ENCODE results near the gene KRTAP6-1.

KRTAP6-1 gene

GRCh38 chr21:30613836-30614235, at the start of gene KRTAP6-1:
TSS of gene KRTAP6-1 (minus strand) at chr21:30613930. CDS start at chr21:30613904, 26 bp downstream.
- no peak for DNase-seq (ENCODE audit: low read depth in 2 of 2)

GRCh38 chr21:30652891-30653290, 39.2 kb upstream of the KRTAP6-1 start:
- no peak for DNase-seq (ENCODE audit: low read depth in 2 of 2)

GRCh38 chr21:30646904-30647414, 33.2 kb upstream of the KRTAP6-1 start:
- no peak for DNase-seq (ENCODE audit: low read depth in 2 of 2)

- DNase-seq (ENCODE audit: low read depth in 2 of 2): no peak
Measured at GRCh38 chr21:30642564-30642963, 28.8 kb upstream of the KRTAP6-1 start, which contains the start of gene KRTAP20-3. TSS of gene KRTAP20-3 (plus strand) at chr21:30642864.

- no peak for DNase-seq (ENCODE audit: low read depth in 2 of 2)
Measured at GRCh38 chr21:30638686-30639085, 25.0 kb upstream of the KRTAP6-1 start.

GRCh38 chr21:30634906-30635305, 21.2 kb upstream of the KRTAP6-1 start, which contains the start of gene KRTAP20-2:
TSS of gene KRTAP20-2 (plus strand) at chr21:30635206. CDS start at chr21:30635264, 58 bp downstream.
- no peak for DNase-seq (ENCODE audit: low read depth in 2 of 2)

- no peak for DNase-seq (ENCODE audit: low read depth in 2 of 2)
Measured at GRCh38 chr21:30629200-30629599, 15.5 kb upstream of the KRTAP6-1 start.

GRCh38 chr21:30628109-30628508, 14.4 kb upstream of the KRTAP6-1 start:
- DNase-seq (ENCODE audit: low read depth in 2 of 2): no peak

- DNase-seq (ENCODE audit: low read depth in 2 of 2): no peak
Measured at GRCh38 chr21:30625449-30626165, 11.9 kb upstream of the KRTAP6-1 start.

GRCh38 chr21:30623362-30623761, 9.6 kb upstream of the KRTAP6-1 start:
- no peak for DNase-seq (ENCODE audit: low read depth in 2 of 2)

- DNase-seq (ENCODE audit: low read depth in 2 of 2): no peak
Measured at GRCh38 chr21:30620522-30620921, 6.8 kb upstream of the KRTAP6-1 start, which contains the start of gene KRTAP20-4. TSS of gene KRTAP20-4 (plus strand) at chr21:30620627.

GRCh38 chr21:30620080-30620479, 6.3 kb upstream of the KRTAP6-1 start:
- no peak for DNase-seq (ENCODE audit: low read depth in 2 of 2)

- no peak for DNase-seq (ENCODE audit: low read depth in 2 of 2)
Measured at GRCh38 chr21:30616125-30616524, 2.4 kb upstream of the KRTAP6-1 start, which contains the start of gene KRTAP20-1. TSS of gene KRTAP20-1 (plus strand) at chr21:30616425. CDS start at chr21:30616455, 30 bp downstream.

- DNase-seq (ENCODE audit: low read depth in 2 of 2): no peak
Measured at GRCh38 chr21:30615199-30615598, 1.5 kb upstream of the KRTAP6-1 start.

- DNase-seq (ENCODE audit: low read depth in 2 of 2): no peak
Measured at GRCh38 chr21:30612132-30612531, 1.6 kb downstream of the KRTAP6-1 start.

GRCh38 chr21:30605968-30606367, 7.8 kb downstream of the KRTAP6-1 start:
- no peak for DNase-seq (ENCODE audit: low read depth in 2 of 2)

- DNase-seq (ENCODE audit: low read depth in 2 of 2): no peak
Measured at GRCh38 chr21:30600787-30601186, 12.9 kb downstream of the KRTAP6-1 start, which contains the start of gene KRTAP22-1. TSS of gene KRTAP22-1 (plus strand) at chr21:30601087.

- no peak for DNase-seq (ENCODE audit: low read depth in 2 of 2)
Measured at GRCh38 chr21:30598802-30599201, 14.9 kb downstream of the KRTAP6-1 start, which contains the start of gene KRTAP6-2. TSS of gene KRTAP6-2 (minus strand) at chr21:30598902. CDS start at chr21:30598874, 28 bp downstream.

GRCh38 chr21:30592140-30592539, 21.6 kb downstream of the KRTAP6-1 start, which contains the start of gene KRTAP6-3:
TSS of gene KRTAP6-3 (plus strand) at chr21:30592440. CDS start at chr21:30592446, 6 bp downstream.
- DNase-seq (ENCODE audit: low read depth in 2 of 2): no peak

- DNase-seq (ENCODE audit: low read depth in 2 of 2): no peak
Measured at GRCh38 chr21:30590297-30590696, 23.4 kb downstream of the KRTAP6-1 start, which contains the start of gene KRTAP22-2. TSS of gene KRTAP22-2 (minus strand) at chr21:30590397.

- no peak for DNase-seq (ENCODE audit: low read depth in 2 of 2)
Measured at GRCh38 chr21:30582870-30583269, 30.9 kb downstream of the KRTAP6-1 start.

- no peak for DNase-seq (ENCODE audit: low read depth in 2 of 2)
Measured at GRCh38 chr21:30580132-30580531, 33.6 kb downstream of the KRTAP6-1 start.

- no peak for DNase-seq (ENCODE audit: low read depth in 2 of 2)
Measured at GRCh38 chr21:30579346-30579745, 34.4 kb downstream of the KRTAP6-1 start.

Measured in stimulated activated CD4-positive, alpha-beta T cell treated with anti-CD3 and anti-CD28 coated beads, Interleukin-15, amount 100 ng/mL, for 48 hours (primary cell).